Keratinocyte (primary cell): ENCODE measurements around the gene GRAP. TPM values are rescaled to one million over a fixed set of nuclear protein-coding genes. Genes with fewer than 3 reads are reported as not detected.

Experiments used
- DNase-seq: peaks from one replicate; pipeline ENCODE4 v3.0.0-alpha.2; 2011; ENCODE audit warnings: low read depth, missing footprints, low spot score
- FAIRE-seq: peaks from 2 replicates; lab custom pipeline; 2011; peaks lifted over from hg19 to GRCh38; lab: Jason Lieb, UNC
- H2AFZ ChIP-seq: 2 replicates; pipeline ENCODE4 v1.6.0; 2012; ENCODE audit warnings: low read length, control low read depth, inconsistent platforms; ENCODE audit not compliant: control insufficient read depth
- H3K27ac ChIP-seq: 2 replicates; pipeline ENCODE4 v1.5.1; 2011; ENCODE audit warnings: low read length; ENCODE audit not compliant: control insufficient read depth, insufficient read depth
- H3K27me3 ChIP-seq: 3 replicates; pipeline ENCODE4 v1.6.0; 2011; ENCODE audit warnings: low read length; ENCODE audit not compliant: control insufficient read depth, insufficient read depth; ENCODE audit errors: extremely low read depth
- H3K36me3 ChIP-seq, 2 experiments: 2 replicates in 1 of 2; 3 replicates in 1 of 2; pipeline ENCODE4 v1.5.1; 2011; ENCODE audit warnings: low read length in 2 of 2, mild to moderate bottlenecking in 1 of 2; ENCODE audit not compliant: control insufficient read depth in 2 of 2, insufficient read depth in 2 of 2; ENCODE audit errors: extremely low read depth in 1 of 2
- H3K4me1 ChIP-seq: 3 replicates; pipeline ENCODE4 v1.5.1; 2011; ENCODE audit warnings: low read length; ENCODE audit not compliant: control insufficient read depth, insufficient read depth; ENCODE audit errors: extremely low read depth
- H3K4me2 ChIP-seq: 3 replicates; pipeline ENCODE4 v1.6.0; 2011; ENCODE audit warnings: low read depth, low read length; ENCODE audit not compliant: control insufficient read depth, insufficient read depth; ENCODE audit errors: extremely low read depth
- H3K4me3 ChIP-seq, 3 experiments: fragments of 200-600 bp in 1 of 3; sonication (generic) in 1 of 3; 2 replicates in 2 of 3; 3 replicates in 1 of 3; pipeline ENCODE4 v1.5.1; 2011 to 2016; ENCODE audit warnings: low read length in 3 of 3, mild to moderate bottlenecking in 3 of 3, control low read depth in 2 of 3, inconsistent platforms in 1 of 3, low read depth in 1 of 3, mixed read lengths in 1 of 3, mixed run types in 1 of 3, moderate library complexity in 1 of 3; ENCODE audit not compliant: control insufficient read depth in 2 of 3, insufficient read depth in 2 of 3; ENCODE audit errors: extremely low read depth in 1 of 3
- H3K79me2 ChIP-seq: 2 replicates; pipeline ENCODE4 v1.6.0; 2012; ENCODE audit warnings: low read length; ENCODE audit not compliant: control insufficient read depth, insufficient read depth
- H3K9ac ChIP-seq: 3 replicates; pipeline ENCODE4 v1.6.0; 2011; ENCODE audit warnings: low read length; ENCODE audit not compliant: control insufficient read depth, insufficient read depth; ENCODE audit errors: extremely low read depth
- H3K9me1 ChIP-seq: 3 replicates; pipeline ENCODE4 v1.6.0; 2011; ENCODE audit warnings: low read length; ENCODE audit not compliant: control insufficient read depth, insufficient read depth; ENCODE audit errors: extremely low read depth
- H3K9me3 ChIP-seq: 2 replicates; pipeline ENCODE4 v1.5.1; 2012; ENCODE audit warnings: low read depth, low read length; ENCODE audit not compliant: control insufficient read depth
- H4K20me1 ChIP-seq: 3 replicates; pipeline ENCODE4 v1.6.0; 2011; ENCODE audit warnings: low read length; ENCODE audit not compliant: control insufficient read depth, insufficient read depth; ENCODE audit errors: extremely low read depth
- CTCF ChIP-seq, 3 experiments: IDR thresholded peaks in 1 of 3; conservative IDR thresholded peaks in 1 of 3; optimal IDR thresholded peaks in 1 of 3; 2 replicates in 2 of 3; 3 replicates in 1 of 3; pipeline versions ENCODE3 to v1.5.1; 2011; ENCODE audit warnings: low read length in 3 of 3, mild to moderate bottlenecking in 3 of 3, moderate library complexity in 2 of 3, control low read depth in 1 of 3, inconsistent platforms in 1 of 3; ENCODE audit not compliant: insufficient read depth in 2 of 3; ENCODE audit errors: extremely low read depth in 1 of 3
- EZH2 ChIP-seq: IDR thresholded peaks from one replicate; pipeline ENCODE4 v1.6.1; 2012; ENCODE audit warnings: inconsistent platforms, mild to moderate bottlenecking, low read length, moderate library complexity
- dilution Hi-C: fragments of 300-500 bp; cut with MboI; formaldehyde crosslinking; loops from one replicate; pipeline ENCODE4 v1.7.0; 2020; ENCODE audit warnings: low sequenced_read_pairs; ENCODE audit not compliant: extremely low pct_ligation_motif_present
- polyA plus RNA-seq, 5 experiments: library from polyadenylated mRNA; depleted of rRNA in 3 of 5; stranded (reverse) in 3 of 5; stranded (forward) in 1 of 5; unstranded in 1 of 5; fragments of >200 nt; gene quantifications; 1 replicate in 1 of 5; 2 replicates in 3 of 5; 3 replicates in 1 of 5; pipeline versions ENCODE4 v1.2.1 to v1.2.3, GENCODE V29; 2011 to 2012; ENCODE audit warnings: missing spikeins in 2 of 5, low read depth in 1 of 5, low replicate concordance in 1 of 5

Gene GRAP
- polyA plus RNA-seq, 1 donor (not counting 4 experiments of a cell fraction or from before 2014, with no cell fraction given), result 0.03 TPM

- Histone ChIP-seq H3K4me2 (peak within 1 kb of the TSS; percentile 96), H3K9me1 (peaks cover under 1% of the 10 kb centered on the region), H3K79me2 (peaks cover 36% of the 10 kb centered on the region), H3K36me3 (peaks cover 7 to 21% of the 10 kb centered on the region in 2 experiments), H3K4me1 (peaks cover 37% of the 10 kb centered on the region), H3K4me3 (peak within 1 kb of the TSS; percentile 72 to 84 (median 78)), H3K9ac (peak within 1 kb of the TSS; percentile 87), H4K20me1 (peaks cover 5% of the 10 kb centered on the region), H3K9me3 (no peaks in the 10 kb centered on the region), H3K27ac (peak within 1 kb of the TSS; percentile 96), H2AFZ (peak within 1 kb of the TSS; percentile 13), H3K27me3 (no peaks in the 10 kb centered on the region)
- TF ChIP-seq EZH2 (no peak), CTCF (optimal IDR thresholded peaks at IDR 0.05 in 1 of 3, IDR thresholded peaks at IDR 0.05 in 1 of 3, conservative IDR thresholded peaks at IDR 0.05 in 1 of 3; ENCODE audit: extremely low read depth in 1 of 3, insufficient read depth in 2 of 3, low read length in 3 of 3) (no peak)
- peak; percentile 17 for FAIRE-seq
- dilution Hi-C loops, result no loop called here
- DNase-seq, result no peak
Observed at GRCh38 chr17:19004421-19005136, 42.2 kb downstream of the GRAP start, which contains the start of gene FAM83G. Gene FAM83G (minus strand): TSS chr17:19004764. CDS start chr17:19004041, 723 bp downstream.

GRCh38 chr17:19003543-19004420 lies 43.0 kb downstream of the GRAP start:
- Histone ChIP-seq H3K27me3 (no peaks in the 10 kb centered on the region), H2AFZ (peak overlapping the region; percentile 13), H3K79me2 (peaks cover 42% of the 10 kb centered on the region), H4K20me1 (peaks cover 5% of the 10 kb centered on the region), H3K9me1 (peaks cover 2% of the 10 kb centered on the region), H3K9ac (peak overlapping the region; percentile 87), H3K4me3 (peak overlapping the region; percentile 72 to 84 (median 78)), H3K36me3 (peaks cover 7 to 27% of the 10 kb centered on the region in 2 experiments), H3K4me1 (peaks cover 45% of the 10 kb centered on the region), H3K4me2 (peak overlapping the region; percentile 96), H3K9me3 (no peaks in the 10 kb centered on the region), H3K27ac (peak overlapping the region; percentile 96)
- no peak for TF ChIP-seq EZH2
- TF ChIP-seq CTCF (optimal IDR thresholded peaks at IDR 0.05 in 1 of 3, IDR thresholded peaks at IDR 0.05 in 1 of 3, conservative IDR thresholded peaks at IDR 0.05 in 1 of 3; ENCODE audit: extremely low read depth in 1 of 3, insufficient read depth in 2 of 3, low read length in 3 of 3), result no peak
- FAIRE-seq, result no peak
- no peak for DNase-seq
- dilution Hi-C loops, result no loop called here
